ENCODE results near the gene GRB14. TPM values are rescaled to one million over a fixed set of nuclear protein-coding genes. Genes with fewer than 3 reads are reported as not detected.
"Not testable (repeated sequence)": the region's sequence is repeated elsewhere in the genome, so short reads cannot be mapped to it uniquely, and the experiment has no call there.

GRB14 gene
- total RNA-seq, 1 experiment from 2014 or later, result 6.3 TPM

DNA sequence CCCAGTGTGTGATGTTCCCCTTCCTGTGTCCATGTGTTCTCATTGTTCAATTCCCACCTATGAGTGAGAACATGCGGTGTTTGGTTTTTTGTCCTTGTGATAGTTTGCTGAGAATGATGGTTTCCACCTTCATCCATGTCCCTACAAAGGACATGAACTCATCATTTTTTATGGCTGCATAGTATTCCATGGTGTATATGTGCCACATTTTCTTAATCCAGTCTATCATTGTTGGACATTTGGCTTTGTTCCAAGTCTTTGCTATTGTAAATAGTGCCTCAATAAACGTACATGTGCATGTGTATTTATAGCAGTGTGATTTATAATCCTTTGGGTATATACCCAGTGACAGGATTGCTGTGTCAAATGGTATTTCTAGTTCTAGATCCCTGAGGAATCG, 7.0 kb upstream of the GRB14 start:
- H3K27ac ChIP-seq (ENCODE audit: low read depth, low read length); DNase-seq (ENCODE audit: low read depth, low spot score); CTCF ChIA-PET; ATAC-seq; POLR2A ChIA-PET; H3K9ac ChIP-seq (ENCODE audit: low read length); intact Hi-C loops (cut with micrococcal nuclease); RAD21 ChIA-PET (ENCODE audit: low non-redundant PET in 1 of 2, low total read pairs in 2 of 2, uncharacterized antibody in 2 of 2, unreplicated experiment in 2 of 2); H3K9me2 ChIP-seq (ENCODE audit: insufficient read depth); H3K27me3 ChIP-seq (ENCODE audit: insufficient read depth, low read length); H3K4me2 ChIP-seq (ENCODE audit: low read length); BruUV-seq (replicated peaks); H3K9me3 ChIP-seq (ENCODE audit: control insufficient read depth in 1 of 2, insufficient read depth in 1 of 2, low read depth in 1 of 2, low read length in 2 of 2); H3K79me2 ChIP-seq (ENCODE audit: insufficient read depth, low read length); H3K4me1 ChIP-seq (ENCODE audit: control insufficient read depth in 1 of 2, insufficient read depth in 2 of 2, low read length in 2 of 2); H4K20me1 ChIP-seq (ENCODE audit: insufficient read depth); H3K36me3 ChIP-seq (ENCODE audit: control insufficient read depth in 1 of 2, insufficient read depth in 2 of 2, low read length in 2 of 2); H2AFZ ChIP-seq (ENCODE audit: low read depth, low read length, poor library complexity, severe bottlenecking); H3K4me3 ChIP-seq (replicated peaks in 1 of 2; ENCODE audit: low read depth in 1 of 2, low read length in 2 of 2): not testable (repeated sequence)

DNA sequence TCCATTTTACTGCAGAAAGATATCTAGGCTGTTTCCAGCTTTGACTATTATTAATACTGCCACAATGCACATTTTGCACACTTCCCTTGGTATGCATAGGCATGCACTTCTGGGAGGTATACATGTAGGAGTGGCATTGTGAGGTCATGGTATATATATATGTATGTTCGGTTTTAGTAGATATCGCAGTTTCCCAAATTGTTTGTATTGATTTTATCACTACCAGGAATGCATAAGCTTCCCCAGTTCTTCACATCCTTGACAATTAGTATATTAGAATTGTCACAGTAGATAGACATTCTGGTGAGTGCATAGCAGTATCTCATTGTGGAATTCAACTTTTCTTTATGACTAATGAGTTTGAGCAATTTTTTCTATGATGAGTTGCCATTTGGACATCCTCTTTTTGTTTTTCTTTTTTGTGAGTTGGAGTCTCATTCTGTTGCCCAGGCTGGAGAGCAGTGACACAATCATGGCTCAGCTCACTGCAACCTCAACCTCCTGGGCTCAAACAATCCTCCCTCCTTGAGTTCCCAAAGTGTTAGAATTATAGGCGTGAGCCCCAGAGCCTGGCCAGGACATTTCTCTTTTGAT, 4.2 kb upstream of the GRB14 start:
- no peak for ATAC-seq
- BruUV-seq (replicated peaks), result no TSS peak
- Histone ChIP-seq H3K36me3 (ENCODE audit: control insufficient read depth in 1 of 2, insufficient read depth in 2 of 2, low read length in 2 of 2) (no peaks in the 10 kb centered on the region), H3K9me2 (ENCODE audit: insufficient read depth) (no peaks in the 10 kb centered on the region), H3K9me3 (ENCODE audit: control insufficient read depth in 1 of 2, insufficient read depth in 1 of 2, low read depth in 1 of 2, low read length in 2 of 2) (no peaks in the 10 kb centered on the region), H3K4me2 (ENCODE audit: low read length) (no peak overlapping the region), H3K4me3 (replicated peaks in 1 of 2; ENCODE audit: low read depth in 1 of 2, low read length in 2 of 2) (no peak overlapping the region), H2AFZ (ENCODE audit: low read depth, low read length, poor library complexity, severe bottlenecking) (no peak overlapping the region), H3K27me3 (ENCODE audit: insufficient read depth, low read length) (no peaks in the 10 kb centered on the region), H3K4me1 (ENCODE audit: control insufficient read depth in 1 of 2, insufficient read depth in 2 of 2, low read length in 2 of 2) (peaks cover 0 to 12% of the 10 kb centered on the region in 2 experiments; a peak in 2 of 4 replicates), H3K79me2 (ENCODE audit: insufficient read depth, low read length) (no peaks in the 10 kb centered on the region), H4K20me1 (ENCODE audit: insufficient read depth) (no peaks in the 10 kb centered on the region), H3K9ac (ENCODE audit: low read length) (no peak overlapping the region), H3K27ac (ENCODE audit: low read depth, low read length) (no peak overlapping the region)
- DNase-seq (ENCODE audit: low read depth, low spot score), result no peak
- intact Hi-C loops (cut with micrococcal nuclease), result no loop called here
- TF ChIP-seq JUND (IDR thresholded peaks at IDR 0.05), result no peak
- TF ChIP-seq EZH2 (IDR thresholded peaks at IDR 0.05), result no peak
- TF ChIP-seq ZFX (IDR thresholded peaks at IDR 0.05), result no peak
- TF ChIP-seq YY1 (IDR thresholded peaks at IDR 0.05; ENCODE audit: extremely low read depth, insufficient replicate concordance, low read depth, low read length), result no peak
- TF ChIP-seq SIN3A (IDR thresholded peaks at IDR 0.05; ENCODE audit: low read depth), result no peak
- no peak for TF ChIP-seq TCF7L2 (IDR thresholded peaks at IDR 0.05; ENCODE audit: borderline replicate concordance, extremely low read depth, insufficient read depth, insufficient read length)
- no peak for TF ChIP-seq REST (IDR thresholded peaks at IDR 0.05; ENCODE audit: low read depth)
- TF ChIP-seq EGR1 (IDR thresholded peaks at IDR 0.05; ENCODE audit: low read depth), result no peak
- TF ChIP-seq FOSL1 (IDR thresholded peaks at IDR 0.05; ENCODE audit: low read depth), result no peak
- no peak for TF ChIP-seq POLR2A (IDR thresholded peaks at IDR 0.05; ENCODE audit: borderline replicate concordance, extremely low read depth, insufficient read depth, insufficient read length)
- TF ChIP-seq, protein P1, sequence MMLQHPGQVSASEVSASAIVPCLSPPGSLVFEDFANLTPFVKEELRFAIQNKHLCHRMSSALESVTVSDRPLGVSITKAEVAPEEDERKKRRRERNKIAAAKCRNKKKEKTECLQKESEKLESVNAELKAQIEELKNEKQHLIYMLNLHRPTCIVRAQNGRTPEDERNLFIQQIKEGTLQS (IDR thresholded peaks at IDR 0.05), result no peak
- TF ChIP-seq SRF (IDR thresholded peaks at IDR 0.05; ENCODE audit: low read depth), result no peak
- RAD21 ChIA-PET (ENCODE audit: low non-redundant PET in 1 of 2, low total read pairs in 2 of 2, uncharacterized antibody in 2 of 2, unreplicated experiment in 2 of 2), result no interaction called here
- POLR2A ChIA-PET, result no interaction called here
- CTCF ChIA-PET, result no interaction called here

All from HCT116 (cell line).